ENCODE measurements around the gene OGFR. TPM values are rescaled to one million over a fixed set of nuclear protein-coding genes. Genes with fewer than 3 reads are reported as not detected.
A peak's percentile ranks its signal among the peaks of the same experiment; 100 is the strongest.

OGFR gene
- total RNA-seq, 2 experiments from 2014 or later = 43.8 to 44.7 TPM

DNA sequence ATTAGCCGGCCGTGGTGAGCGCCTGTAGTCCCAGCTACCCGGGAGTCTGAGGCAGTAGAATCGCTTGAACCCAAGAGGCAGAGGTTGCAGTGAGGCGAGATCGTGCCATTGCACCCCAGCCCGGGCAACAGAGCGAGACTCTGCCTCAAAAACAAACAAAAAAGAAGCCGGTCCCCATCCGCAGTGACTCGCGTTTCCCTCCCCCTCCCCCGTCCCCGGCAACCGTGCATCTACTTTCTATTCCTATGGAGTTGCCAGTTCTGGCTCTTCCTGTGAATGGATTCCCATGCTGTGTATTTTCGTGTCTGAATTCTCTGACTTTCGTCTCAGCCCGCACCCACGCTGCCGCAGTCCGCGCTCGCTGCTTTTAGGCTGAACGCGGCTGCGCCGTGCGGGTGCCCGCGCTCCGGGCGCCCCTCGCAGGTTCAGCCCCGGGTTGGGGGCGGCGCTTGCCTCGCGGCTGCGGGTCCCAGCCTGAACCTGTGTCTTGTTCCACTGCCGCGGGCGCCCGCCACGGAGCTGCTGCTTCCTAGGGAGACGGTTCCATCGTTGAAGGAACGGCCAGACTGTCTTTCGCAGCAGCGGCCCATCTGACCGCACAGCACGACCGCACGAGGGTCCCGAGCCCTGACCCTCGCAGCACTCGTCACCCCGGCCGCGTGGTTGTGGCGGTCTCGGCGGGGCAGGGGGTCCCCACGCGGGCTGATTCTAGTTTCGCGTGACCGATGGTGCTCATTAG lies 9.4 kb upstream of the OGFR start:
- H3K4me1 Mint-ChIP-seq = peaks cover 31% of the 10 kb centered on the region
- intact Hi-C loops (cut with DNase I, micrococcal nuclease) = loop anchor here (2.0 to 10.0 kb wide), 8 partner anchors 14 to 730 kb away; partner anchors contain the start of genes RPS21 (in 2 of the 2), DIDO1 (in 1 of the 2), PPDPF (in 1 of the 2) and TAF4 (in 1 of the 2)
- peak overlapping the region; percentile 80 for H3K4me3 Mint-ChIP-seq
- ChIA-PET CTCF (interaction anchor here (1.5 kb wide), 2 partner anchors 10 to 13 kb away, joined by 4 to 5 read pairs; no protein-coding TSS in a partner anchor), POLR2A (interaction anchor here (1.8 to 2.7 kb wide), 2 partner anchors 67 to 152 kb away, joined by 4 to 10 read pairs; partner anchors contain the start of genes SLCO4A1 and TCFL5)
- ATAC-seq (peak; percentile 13), DNase-seq (peak; percentile 83)
- H3K27me3 Mint-ChIP-seq = no peaks in the 10 kb centered on the region
- H3K27ac Mint-ChIP-seq = peak overlapping the region; percentile 88
- no peaks in the 10 kb centered on the region for H3K9me3 Mint-ChIP-seq (ENCODE audit: low read depth)
- peaks cover 19% of the 10 kb centered on the region for H3K36me3 Mint-ChIP-seq (ENCODE audit: low read depth)

DNA sequence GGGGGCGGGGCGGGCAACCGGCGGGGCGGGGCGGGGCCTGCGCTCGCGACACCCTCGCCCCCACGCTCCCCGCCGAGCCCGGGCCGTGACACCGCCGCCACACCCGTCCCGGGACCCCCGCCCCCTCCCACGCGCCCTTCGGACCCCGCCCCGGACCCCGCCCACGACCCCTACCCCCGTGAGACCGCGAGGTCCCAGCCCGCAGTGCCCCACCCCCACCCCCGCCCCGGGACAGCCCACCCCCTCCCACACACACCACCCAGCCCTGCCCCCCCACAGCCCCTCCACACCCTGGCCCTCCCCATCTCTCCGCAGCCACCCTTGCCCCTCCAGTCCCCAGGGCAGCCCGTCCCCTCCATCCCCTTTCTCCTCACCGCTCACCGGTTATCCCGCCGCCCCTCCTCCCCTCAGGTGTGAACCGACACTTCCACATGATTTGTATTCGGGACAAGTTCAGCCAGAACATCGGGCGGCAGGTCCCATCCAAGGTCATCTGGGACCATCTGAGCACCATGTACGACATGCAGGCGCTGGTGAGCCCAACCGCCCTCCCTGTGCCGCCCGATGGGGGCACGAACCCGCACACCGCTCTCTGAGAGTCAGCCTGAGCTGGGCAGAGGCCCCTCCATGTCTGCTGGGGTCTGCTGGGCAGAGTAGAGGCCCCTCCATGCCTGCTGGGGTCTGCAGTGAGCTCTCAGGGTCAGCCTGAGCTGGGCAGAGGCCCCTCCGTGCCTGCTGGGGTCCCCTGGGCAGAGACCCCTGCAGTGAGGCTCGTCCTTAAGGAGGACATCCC lies 7.7 kb upstream of the OGFR start:
- Mint-ChIP-seq H3K4me3 (peak overlapping the region; percentile 76), H3K4me1 (peaks cover 25% of the 10 kb centered on the region), H3K36me3 (ENCODE audit: low read depth) (peaks cover 24% of the 10 kb centered on the region), H3K9me3 (ENCODE audit: low read depth) (no peaks in the 10 kb centered on the region), H3K27ac (peak overlapping the region; percentile 24), H3K27me3 (no peaks in the 10 kb centered on the region)
- ChIA-PET POLR2A (interaction anchor here (2.7 kb wide), 1 partner anchor 65 kb away, joined by 10 read pairs; the partner anchor contains the start of gene TCFL5), CTCF (interaction anchor here (0.6 to 1.0 kb wide), 3 partner anchors 65 to 257 kb away, joined by 3 read pairs; partner anchors contain the start of gene TCFL5)
- DNase-seq (no peak), ATAC-seq (no peak)
- intact Hi-C loops (cut with DNase I, micrococcal nuclease) = loop anchor here (1.0 to 10.0 kb wide), 7 partner anchors 7 to 830 kb away; partner anchors contain the start of genes GMEB2 (in 1 of the 2), LSM14B (in 1 of the 2), OGFR (in 1 of the 2) and PSMA7 (in 1 of the 2)

DNA sequence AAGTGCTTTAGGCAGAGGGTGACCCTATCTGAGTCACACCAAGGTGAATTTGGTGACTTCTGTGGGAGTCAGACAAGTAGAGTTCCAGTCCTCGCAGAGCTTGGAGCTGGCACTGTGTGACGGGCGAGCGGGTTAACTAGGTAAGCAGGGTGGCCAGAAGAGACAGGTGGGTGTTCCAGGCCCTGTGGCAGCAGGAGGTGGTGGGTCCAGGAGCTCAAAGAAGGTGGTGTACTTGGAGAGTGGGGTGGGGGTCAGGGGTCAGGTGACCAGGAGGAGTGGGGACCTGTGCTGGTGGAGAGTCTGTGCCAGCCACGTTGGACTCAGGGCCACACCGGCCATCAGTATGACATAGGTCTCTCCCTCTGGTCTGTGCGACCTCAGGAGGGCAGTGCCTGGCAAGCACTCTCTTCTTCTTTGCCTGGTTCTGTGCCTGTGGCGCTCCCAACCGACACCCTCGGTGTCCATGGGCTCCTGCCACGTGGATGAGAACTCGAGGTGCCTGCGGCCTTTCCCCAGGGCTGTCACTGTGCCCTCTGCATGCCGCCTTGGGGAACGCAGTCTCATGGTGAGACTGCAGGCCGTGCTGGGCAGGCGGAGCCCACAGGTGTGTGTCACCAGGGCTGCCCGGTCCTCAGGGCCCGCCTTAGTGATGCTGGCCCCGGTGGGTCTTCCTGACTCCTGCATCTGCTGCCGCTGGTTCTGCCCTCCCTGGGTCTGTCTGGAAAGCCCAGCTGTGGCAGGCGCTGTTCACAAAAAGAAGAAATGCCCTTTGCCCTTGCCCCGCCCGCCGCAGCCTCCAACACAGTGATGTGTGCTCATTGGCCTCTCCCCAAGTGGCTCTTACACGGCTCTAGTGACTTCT lies 6.7 kb upstream of the OGFR start:
- no peak for DNase-seq
- intact Hi-C loops (cut with DNase I, micrococcal nuclease) = loop anchor here (2.0 to 10.0 kb wide), 3 partner anchors 413 to 829 kb away; partner anchors contain the start of genes GMEB2 (in 1 of the 2), RPS21 (in 1 of the 2) and TAF4 (in 1 of the 2)
- POLR2A ChIA-PET = no interaction called here
- no peaks in the 10 kb centered on the region for H3K9me3 Mint-ChIP-seq (ENCODE audit: low read depth)
- ATAC-seq = no peak
- H3K27me3 Mint-ChIP-seq = no peaks in the 10 kb centered on the region
- H3K36me3 Mint-ChIP-seq (ENCODE audit: low read depth) = peaks cover 24% of the 10 kb centered on the region
- peaks cover 25% of the 10 kb centered on the region for H3K4me1 Mint-ChIP-seq
- peak overlapping the region; percentile 76 for H3K4me3 Mint-ChIP-seq
- CTCF ChIA-PET = interaction anchor here (0.6 kb wide), 2 partner anchors 153 to 258 kb away, joined by 3 read pairs; no protein-coding TSS in a partner anchor
- H3K27ac Mint-ChIP-seq = peak overlapping the region; percentile 24

DNA sequence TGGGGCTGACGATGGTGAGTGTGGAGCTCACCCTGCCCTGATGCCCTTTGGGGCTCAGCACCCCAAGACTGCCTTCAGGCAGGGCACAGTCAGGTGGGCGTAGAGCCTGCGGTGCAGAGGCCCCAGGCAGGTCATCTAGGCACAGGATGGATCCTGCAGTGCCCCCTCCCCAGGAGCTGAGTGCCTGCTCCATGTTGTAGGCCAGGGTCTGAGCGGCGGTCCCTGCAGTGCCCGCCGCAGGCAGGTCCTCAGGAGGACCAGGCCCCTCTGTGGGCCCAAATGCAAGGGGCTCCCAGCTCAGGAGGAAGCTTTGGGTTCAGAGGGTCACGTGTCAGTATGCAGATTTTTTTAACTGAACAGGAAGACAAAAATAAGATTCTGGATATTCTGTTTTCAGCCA lies 5.6 kb upstream of the OGFR start:
- Mint-ChIP-seq H3K4me3 (no peak overlapping the region), H3K9me3 (ENCODE audit: low read depth) (no peaks in the 10 kb centered on the region), H3K36me3 (ENCODE audit: low read depth) (peaks cover 24% of the 10 kb centered on the region), H3K27me3 (no peaks in the 10 kb centered on the region), H3K27ac (no peak overlapping the region), H3K4me1 (peaks cover 18% of the 10 kb centered on the region)
- no peak for ATAC-seq
- ChIA-PET POLR2A (no interaction called here), CTCF (interaction anchor here (0.8 kb wide), 1 partner anchor 91 kb away, joined by 3 read pairs; no protein-coding TSS in a partner anchor)
- DNase-seq = no peak
- intact Hi-C loops (cut with DNase I, micrococcal nuclease) = loop anchor here (10.0 kb wide), 2 partner anchors 414 to 734 kb away; partner anchors contain the start of genes RPS21 (in 1 of the 2) and TAF4 (in 1 of the 2)

DNA sequence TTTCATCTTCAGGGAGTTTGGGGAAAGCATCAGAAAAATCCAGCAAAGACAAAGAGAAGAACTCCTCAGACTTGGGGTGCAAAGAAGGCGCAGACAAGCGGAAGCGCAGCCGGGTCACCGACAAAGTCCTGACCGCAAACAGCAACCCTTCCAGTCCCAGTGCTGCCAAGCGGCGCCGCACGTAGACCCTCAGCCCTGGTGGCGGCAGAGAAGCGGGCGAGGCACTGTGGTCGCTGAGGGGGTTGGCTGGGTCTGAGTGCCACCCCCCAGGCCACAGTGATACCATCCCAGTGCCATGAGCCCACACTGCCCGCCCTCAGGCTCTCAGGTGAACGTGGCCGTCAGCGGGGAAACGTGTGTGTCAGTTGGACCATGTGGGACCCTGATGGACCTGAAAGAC lies 5.2 kb upstream of the OGFR start:
- Mint-ChIP-seq H3K4me1 (peaks cover 22% of the 10 kb centered on the region), H3K4me3 (no peak overlapping the region), H3K9me3 (ENCODE audit: low read depth) (no peaks in the 10 kb centered on the region), H3K36me3 (ENCODE audit: low read depth) (peaks cover 24% of the 10 kb centered on the region), H3K27ac (no peak overlapping the region), H3K27me3 (no peaks in the 10 kb centered on the region)
- DNase-seq (no peak), ATAC-seq (no peak)
- ChIA-PET CTCF (interaction anchor here (0.8 kb wide), 1 partner anchor 90 kb away, joined by 3 read pairs; no protein-coding TSS in a partner anchor), POLR2A (no interaction called here)
- intact Hi-C loops (cut with DNase I, micrococcal nuclease) = loop anchor here (10.0 kb wide), 2 partner anchors 415 to 735 kb away; partner anchors contain the start of genes RPS21 (in 1 of the 2) and TAF4 (in 1 of the 2)

DNA sequence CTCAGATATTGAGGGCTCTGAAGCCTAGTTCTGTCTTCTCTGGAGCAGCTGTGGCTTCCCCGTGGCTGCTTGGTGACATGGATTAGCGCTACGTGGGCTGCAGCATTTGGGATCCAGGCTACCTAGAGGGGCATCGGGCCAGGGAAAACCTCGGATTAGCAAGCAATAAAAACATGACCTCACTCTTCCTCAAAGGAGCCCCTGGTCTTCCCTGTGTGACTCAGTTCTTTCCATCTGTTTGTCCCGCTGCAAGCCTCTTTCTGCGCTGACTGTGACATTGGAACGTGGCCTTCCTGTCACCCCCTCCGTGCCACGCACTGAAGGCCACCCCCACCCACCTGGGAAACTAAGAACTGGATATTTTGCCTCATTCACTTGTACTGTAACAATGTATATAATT lies 4.8 kb upstream of the OGFR start:
- H3K36me3 Mint-ChIP-seq (ENCODE audit: low read depth) = peaks cover 24% of the 10 kb centered on the region
- POLR2A ChIA-PET = no interaction called here
- CTCF ChIA-PET = no interaction called here
- H3K9me3 Mint-ChIP-seq (ENCODE audit: low read depth) = no peaks in the 10 kb centered on the region
- DNase-seq (no peak), ATAC-seq (no peak)
- intact Hi-C loops (cut with DNase I, micrococcal nuclease) = loop anchor here (10.0 kb wide), 2 partner anchors 415 to 735 kb away; partner anchors contain the start of genes RPS21 (in 1 of the 2) and TAF4 (in 1 of the 2)
- H3K27ac Mint-ChIP-seq = no peak overlapping the region
- H3K4me1 Mint-ChIP-seq = peaks cover 20% of the 10 kb centered on the region
- no peak overlapping the region for H3K4me3 Mint-ChIP-seq
- H3K27me3 Mint-ChIP-seq = no peaks in the 10 kb centered on the region

DNA sequence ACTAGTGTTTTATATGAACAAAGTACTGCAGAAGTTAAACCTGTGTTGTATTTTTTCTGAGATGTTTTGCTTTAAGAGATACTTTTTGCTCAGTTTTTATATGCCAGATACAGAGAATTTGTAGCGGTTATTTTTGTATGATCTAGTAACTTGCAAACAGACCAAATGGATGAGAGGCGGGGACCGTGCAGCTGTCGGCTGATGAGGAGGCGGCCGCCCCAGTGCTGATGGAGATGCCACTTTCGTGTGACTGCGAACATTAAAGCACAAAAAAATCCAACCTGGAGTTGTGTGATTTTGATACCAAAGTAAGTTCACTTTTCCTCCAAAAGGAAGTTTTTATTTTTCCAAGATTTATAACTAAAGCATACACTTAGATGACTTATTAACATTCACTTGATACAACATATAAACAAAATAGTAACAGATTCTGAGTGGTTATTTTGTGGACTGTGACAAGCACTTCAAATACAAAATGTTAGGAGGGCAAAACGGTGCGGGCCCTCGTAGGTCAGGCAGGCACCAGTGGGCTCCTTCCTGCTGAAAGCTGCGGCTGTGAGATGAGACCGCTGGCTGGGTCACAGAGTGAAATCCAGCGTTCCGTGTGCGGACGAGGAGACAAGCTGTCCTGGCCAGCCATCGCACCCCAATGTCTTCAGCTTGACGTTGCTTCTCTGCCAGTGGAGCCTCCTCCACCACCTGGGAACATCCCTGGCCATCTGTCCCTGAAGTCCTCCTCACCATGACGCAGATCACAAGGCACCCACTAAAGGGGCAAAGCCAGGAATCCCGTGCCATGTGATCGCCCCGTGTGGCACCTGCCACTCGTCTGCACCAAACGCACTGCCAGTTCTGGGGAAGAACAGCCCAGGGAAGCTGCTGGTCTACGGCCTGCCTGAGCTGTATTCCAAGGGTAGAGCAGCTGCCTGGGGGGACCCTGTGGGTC lies 4.0 kb upstream of the OGFR start:
- H3K36me3 Mint-ChIP-seq (ENCODE audit: low read depth) = peaks cover 24% of the 10 kb centered on the region
- no peaks in the 10 kb centered on the region for H3K27me3 Mint-ChIP-seq
- peaks cover 19% of the 10 kb centered on the region for H3K4me1 Mint-ChIP-seq
- CTCF ChIA-PET = no interaction called here
- no peak overlapping the region for H3K27ac Mint-ChIP-seq
- no peak for ATAC-seq
- DNase-seq = no peak
- POLR2A ChIA-PET = no interaction called here
- H3K4me3 Mint-ChIP-seq = no peak overlapping the region
- intact Hi-C loops (cut with DNase I, micrococcal nuclease) = no loop called here
- no peaks in the 10 kb centered on the region for H3K9me3 Mint-ChIP-seq (ENCODE audit: low read depth)

DNA sequence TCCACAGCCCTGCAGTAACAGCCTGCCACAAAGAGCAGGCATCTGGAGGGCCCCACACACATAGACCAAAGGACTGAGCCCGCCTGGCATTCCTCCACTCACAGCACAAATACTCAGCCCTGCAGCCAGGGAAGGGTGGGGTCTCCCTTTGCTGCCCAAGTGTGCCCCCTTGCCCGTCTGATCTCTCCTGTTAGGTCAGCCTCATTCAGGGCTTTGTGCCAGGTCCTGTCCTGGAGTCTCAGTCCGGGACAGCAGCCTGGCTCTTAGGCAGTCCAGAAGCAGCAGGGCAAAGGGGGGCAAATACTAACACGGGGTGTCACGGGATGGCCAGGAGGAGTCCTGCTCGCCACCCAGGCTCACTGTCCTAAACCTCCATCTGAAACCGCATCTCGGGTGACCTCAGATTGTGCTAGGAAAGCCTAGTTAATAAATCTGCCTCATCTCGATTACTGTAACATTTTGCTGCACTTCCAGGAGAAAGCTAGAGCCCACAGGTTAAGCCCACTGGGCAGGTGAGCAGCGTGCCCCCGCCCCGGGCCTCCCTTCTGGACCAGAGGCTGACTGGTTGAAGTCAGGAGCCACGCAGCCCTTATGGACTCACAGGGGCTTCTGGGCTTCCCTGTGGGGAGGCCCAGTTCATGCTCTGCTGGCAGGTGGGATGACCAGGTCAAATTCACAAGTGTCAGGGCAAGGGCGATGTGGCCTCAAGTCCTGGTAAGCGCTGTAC lies 3.2 kb upstream of the OGFR start:
- CTCF ChIA-PET = no interaction called here
- H3K36me3 Mint-ChIP-seq (ENCODE audit: low read depth) = peaks cover 26% of the 10 kb centered on the region
- peaks cover 21% of the 10 kb centered on the region for H3K4me1 Mint-ChIP-seq
- H3K27me3 Mint-ChIP-seq = no peaks in the 10 kb centered on the region
- H3K4me3 Mint-ChIP-seq = no peak overlapping the region
- intact Hi-C loops (cut with DNase I, micrococcal nuclease) = no loop called here
- no peak for ATAC-seq
- POLR2A ChIA-PET = no interaction called here
- H3K27ac Mint-ChIP-seq = no peak overlapping the region
- no peaks in the 10 kb centered on the region for H3K9me3 Mint-ChIP-seq (ENCODE audit: low read depth)
- no peak for DNase-seq

DNA sequence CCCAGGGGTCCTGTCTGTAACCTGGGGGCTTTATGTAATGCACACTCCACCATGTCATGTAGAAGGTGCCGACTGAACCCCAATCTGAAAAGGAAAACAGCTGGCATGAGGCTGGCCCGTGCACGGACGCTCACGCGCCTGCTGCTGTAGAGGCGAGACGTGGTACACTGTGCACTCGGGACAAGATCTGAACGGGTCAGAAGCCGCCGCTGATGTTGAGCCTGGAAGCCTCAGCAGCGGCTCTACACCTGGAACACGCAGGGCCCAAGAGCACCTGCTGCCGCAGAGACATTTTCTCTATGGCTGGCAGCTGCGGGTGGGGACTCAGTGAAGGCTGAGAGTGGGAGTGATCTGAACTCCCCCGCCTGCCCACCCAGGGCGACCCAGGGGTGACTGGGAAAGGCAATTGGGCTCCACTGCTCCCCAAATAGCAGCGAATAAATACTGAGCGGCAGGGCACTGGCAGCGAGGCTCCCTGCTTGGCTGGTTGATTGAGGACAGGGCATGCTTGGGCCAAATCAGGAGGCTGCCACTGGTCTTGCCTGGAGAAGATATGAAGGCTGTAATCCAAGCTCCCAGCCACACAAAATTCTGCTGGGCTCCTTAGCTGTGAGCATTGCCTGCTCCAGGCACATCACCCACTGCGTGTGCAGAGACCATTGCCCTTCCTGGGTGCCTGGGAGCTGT lies 2.5 kb upstream of the OGFR start:
- Mint-ChIP-seq H3K27me3 (no peaks in the 10 kb centered on the region), H3K9me3 (ENCODE audit: low read depth) (no peaks in the 10 kb centered on the region), H3K36me3 (ENCODE audit: low read depth) (peaks cover 26% of the 10 kb centered on the region), H3K27ac (no peak overlapping the region), H3K4me3 (no peak overlapping the region), H3K4me1 (peaks cover 24% of the 10 kb centered on the region)
- ATAC-seq = no peak
- intact Hi-C loops (cut with DNase I, micrococcal nuclease) = no loop called here
- no peak for DNase-seq
- CTCF ChIA-PET = no interaction called here
- POLR2A ChIA-PET = no interaction called here

All from activated CD4-positive, alpha-beta T cell treated with anti-CD3 and anti-CD28 coated beads for 36 hours (primary cell).